Measurements from ENCODE around the gene COL2A1. TPM values are rescaled to one million over a fixed set of nuclear protein-coding genes. Genes with fewer than 3 reads are reported as not detected.

COL2A1 gene
- total RNA-seq, 1 experiment from 2014 or later, result not detected

DNA sequence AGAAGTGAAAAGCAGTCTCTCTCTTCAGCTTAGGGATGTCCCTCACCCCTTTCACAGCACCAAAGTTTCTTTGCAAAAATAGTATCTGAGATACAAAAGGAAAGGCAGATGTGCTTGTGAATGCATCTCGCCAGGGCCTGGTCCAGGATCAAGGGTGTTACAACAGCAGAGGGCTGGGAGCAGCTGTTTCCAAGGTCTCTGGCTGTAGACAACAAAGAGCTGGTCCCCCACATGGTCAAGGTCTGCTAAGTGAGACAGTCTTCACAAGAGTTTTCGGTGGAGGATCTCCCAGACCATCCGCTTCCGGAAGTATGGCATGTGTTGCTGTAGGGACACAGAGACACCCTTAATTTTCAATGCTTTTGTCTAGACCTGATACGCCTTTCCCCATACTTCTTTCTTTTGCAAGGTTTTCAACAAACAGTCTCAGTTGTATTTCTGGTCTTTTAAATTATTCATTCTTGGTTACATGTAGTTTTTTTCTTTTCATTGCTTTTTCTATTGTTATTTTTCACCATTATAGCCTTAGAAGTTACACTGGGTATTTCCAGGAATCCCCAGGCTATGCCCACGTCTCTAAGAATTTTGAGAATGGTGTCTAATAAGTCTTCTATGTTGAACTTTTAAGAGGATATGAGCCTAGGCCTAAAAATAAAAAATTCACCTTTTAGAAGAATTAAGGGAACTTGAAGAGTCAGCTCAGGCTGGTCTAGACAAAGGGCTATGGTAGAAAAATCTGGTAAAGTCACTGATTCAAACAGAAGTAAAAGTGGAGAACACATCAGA, 41.0 kb upstream of the COL2A1 start:
- Histone ChIP-seq H3F3A (ENCODE audit: insufficient read depth, low read depth) (peaks cover 16% of the 10 kb centered on the region; the same call in 1 of the 2 replicates), H3K4me1 (replicated peaks; ENCODE audit: insufficient read depth) (peaks cover 29% of the 10 kb centered on the region), H3K4me3 (no peak overlapping the region), H3K4me2 (no peak overlapping the region), H3K36me3 (ENCODE audit: low read depth) (peaks cover 10% of the 10 kb centered on the region; the same call in 1 of the 2 replicates), H3K9me3 (ENCODE audit: insufficient read depth, low read depth) (peaks cover 6% of the 10 kb centered on the region; the same call in 1 of the 2 replicates), H3K79me2 (ENCODE audit: low read depth) (no peaks in the 10 kb centered on the region), H4K20me1 (ENCODE audit: insufficient read depth) (no peaks in the 10 kb centered on the region), H2AFZ (no peak overlapping the region), H3K27ac (0 out of 2 replicates have a peak overlapping the region, but pooled peaks have one; percentile 13), H3K9me2 (ENCODE audit: insufficient read depth) (no peaks in the 10 kb centered on the region), H3K27me3 (ENCODE audit: insufficient read depth, low read depth) (no peaks in the 10 kb centered on the region)
- DNase-seq, result no peak
- ChIA-PET POLR2A (ENCODE audit: unreplicated experiment) (interaction anchor here (0.6 kb wide), 1 partner anchor 1783 kb away, joined by 3 read pairs; the partner anchor contains the start of gene NCKAP5L), CTCF (no interaction called here)
- TF ChIP-seq EZH2 (IDR thresholded peaks at IDR 0.05; ENCODE audit: low read depth), result no peak
- TF ChIP-seq, protein P1, sequence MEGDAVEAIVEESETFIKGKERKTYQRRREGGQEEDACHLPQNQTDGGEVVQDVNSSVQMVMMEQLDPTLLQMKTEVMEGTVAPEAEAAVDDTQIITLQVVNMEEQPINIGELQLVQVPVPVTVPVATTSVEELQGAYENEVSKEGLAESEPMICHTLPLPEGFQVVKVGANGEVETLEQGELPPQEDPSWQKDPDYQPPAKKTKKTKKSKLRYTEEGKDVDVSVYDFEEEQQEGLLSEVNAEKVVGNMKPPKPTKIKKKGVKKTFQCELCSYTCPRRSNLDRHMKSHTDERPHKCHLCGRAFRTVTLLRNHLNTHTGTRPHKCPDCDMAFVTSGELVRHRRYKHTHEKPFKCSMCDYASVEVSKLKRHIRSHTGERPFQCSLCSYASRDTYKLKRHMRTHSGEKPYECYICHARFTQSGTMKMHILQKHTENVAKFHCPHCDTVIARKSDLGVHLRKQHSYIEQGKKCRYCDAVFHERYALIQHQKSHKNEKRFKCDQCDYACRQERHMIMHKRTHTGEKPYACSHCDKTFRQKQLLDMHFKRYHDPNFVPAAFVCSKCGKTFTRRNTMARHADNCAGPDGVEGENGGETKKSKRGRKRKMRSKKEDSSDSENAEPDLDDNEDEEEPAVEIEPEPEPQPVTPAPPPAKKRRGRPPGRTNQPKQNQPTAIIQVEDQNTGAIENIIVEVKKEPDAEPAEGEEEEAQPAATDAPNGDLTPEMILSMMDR (conservative IDR thresholded peaks at IDR 0.05), result no peak
- BruUV-seq (replicated peaks), result no TSS peak
- intact Hi-C loops (cut with micrococcal nuclease; ENCODE audit: unreplicated experiment), result no loop called here

DNA sequence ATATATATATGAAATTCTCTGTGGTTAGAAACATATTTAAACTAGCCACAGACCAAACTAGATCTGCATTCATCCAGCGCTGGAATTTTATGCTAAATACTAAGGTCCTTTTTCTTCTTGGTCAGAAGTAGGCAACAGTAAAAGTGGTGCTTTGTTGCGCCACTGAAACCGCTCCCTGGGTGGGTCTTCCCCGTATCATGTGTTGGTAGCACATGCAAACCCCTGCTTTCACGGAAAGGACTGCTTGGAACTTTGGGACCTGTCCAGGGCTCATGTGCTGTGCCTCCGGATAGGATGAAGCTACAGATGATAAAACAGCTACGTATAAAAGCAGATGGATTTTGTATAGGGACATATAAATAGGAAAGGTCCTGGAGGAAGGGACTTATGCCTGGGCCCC, 40.1 kb upstream of the COL2A1 start:
- CTCF ChIA-PET, result interaction anchor here (0.6 kb wide), 1 partner anchor 489 kb away, joined by 16 read pairs; no protein-coding TSS in a partner anchor

DNA sequence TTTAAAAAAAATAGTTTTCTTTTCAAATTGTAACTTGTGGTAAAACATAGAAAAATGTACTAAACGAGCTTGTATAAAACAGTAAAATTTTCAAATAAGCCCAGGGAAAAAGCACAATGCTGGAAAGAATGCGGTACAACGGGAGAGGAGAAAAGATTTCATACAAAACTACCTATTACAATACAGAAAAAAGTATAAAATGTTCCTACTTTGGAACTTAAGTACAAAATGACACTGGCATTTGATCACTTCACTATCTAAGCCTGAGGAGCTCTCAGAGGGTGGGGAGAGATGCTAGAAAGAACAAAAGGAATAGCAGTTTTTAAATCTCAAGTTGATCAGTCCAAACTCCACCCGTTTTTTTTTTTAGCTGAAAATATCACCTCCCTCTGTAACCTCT, 39.5 kb upstream of the COL2A1 start:
- Histone ChIP-seq H3K79me2 (ENCODE audit: low read depth) (no peaks in the 10 kb centered on the region), H3K27me3 (ENCODE audit: insufficient read depth, low read depth) (no peaks in the 10 kb centered on the region), H3K4me1 (replicated peaks; ENCODE audit: insufficient read depth) (peaks cover 29% of the 10 kb centered on the region), H3K4me3 (no peak overlapping the region), H2AFZ (no peak overlapping the region), H3K9me2 (ENCODE audit: insufficient read depth) (no peaks in the 10 kb centered on the region), H3K36me3 (ENCODE audit: low read depth) (peaks cover 8% of the 10 kb centered on the region; the same call in 1 of the 2 replicates), H4K20me1 (ENCODE audit: insufficient read depth) (no peaks in the 10 kb centered on the region), H3F3A (ENCODE audit: insufficient read depth, low read depth) (peaks cover 16% of the 10 kb centered on the region; the same call in 1 of the 2 replicates), H3K27ac (no peak overlapping the region), H3K9me3 (ENCODE audit: insufficient read depth, low read depth) (peaks cover 6% of the 10 kb centered on the region; the same call in 1 of the 2 replicates), H3K4me2 (no peak overlapping the region)
- POLR2A ChIA-PET (ENCODE audit: unreplicated experiment), result no interaction called here
- DNase-seq, result no peak
- CTCF ChIA-PET, result interaction anchor here (0.6 to 0.7 kb wide), 2 partner anchors 169 to 490 kb away, joined by 3 to 16 read pairs; no protein-coding TSS in a partner anchor
- TF ChIP-seq, protein P1 (conservative IDR thresholded peaks at IDR 0.05), result no peak
- no peak for TF ChIP-seq EZH2 (IDR thresholded peaks at IDR 0.05; ENCODE audit: low read depth)
- BruUV-seq (replicated peaks), result no TSS peak
- intact Hi-C loops (cut with micrococcal nuclease; ENCODE audit: unreplicated experiment), result no loop called here

More for the DNA sequence above, 40.1 kb upstream of the COL2A1 start:
- Histone ChIP-seq H3K4me2 (no peak overlapping the region), H3K79me2 (ENCODE audit: low read depth) (no peaks in the 10 kb centered on the region), H3F3A (ENCODE audit: insufficient read depth, low read depth) (peaks cover 16% of the 10 kb centered on the region; the same call in 1 of the 2 replicates), H3K9me3 (ENCODE audit: insufficient read depth, low read depth) (peaks cover 6% of the 10 kb centered on the region; the same call in 1 of the 2 replicates), H2AFZ (no peak overlapping the region), H4K20me1 (ENCODE audit: insufficient read depth) (no peaks in the 10 kb centered on the region), H3K27ac (no peak overlapping the region), H3K4me1 (replicated peaks; ENCODE audit: insufficient read depth) (peaks cover 29% of the 10 kb centered on the region), H3K4me3 (no peak overlapping the region), H3K27me3 (ENCODE audit: insufficient read depth, low read depth) (no peaks in the 10 kb centered on the region), H3K9me2 (ENCODE audit: insufficient read depth) (no peaks in the 10 kb centered on the region), H3K36me3 (ENCODE audit: low read depth) (peaks cover 10% of the 10 kb centered on the region; the same call in 1 of the 2 replicates)
- intact Hi-C loops (cut with micrococcal nuclease; ENCODE audit: unreplicated experiment), result no loop called here
- TF ChIP-seq EZH2 (IDR thresholded peaks at IDR 0.05; ENCODE audit: low read depth), result no peak
- TF ChIP-seq, protein P1 (conservative IDR thresholded peaks at IDR 0.05), result no peak
- no peak for DNase-seq
- no TSS peak for BruUV-seq (replicated peaks)
- POLR2A ChIA-PET (ENCODE audit: unreplicated experiment), result no interaction called here

Data from PC-9 (cell line).